Stimulated activated CD4-positive, alpha-beta T cell treated with anti-CD3 and anti-CD28 coated beads, Interleukin-4, amount 100 ng/mL, for 4 hours (primary cell): ENCODE data around the gene ST6GALNAC3.
"Not testable (repeated sequence)": the region's sequence is repeated elsewhere in the genome, so short reads cannot be mapped to it uniquely, and the experiment has no call there.

Experiments used
- DNase-seq, 2 experiments: peaks; one replicate each; pipeline ENCODE4 v3.0.0-alpha.2; 2020

The ST6GALNAC3 gene

DNA sequence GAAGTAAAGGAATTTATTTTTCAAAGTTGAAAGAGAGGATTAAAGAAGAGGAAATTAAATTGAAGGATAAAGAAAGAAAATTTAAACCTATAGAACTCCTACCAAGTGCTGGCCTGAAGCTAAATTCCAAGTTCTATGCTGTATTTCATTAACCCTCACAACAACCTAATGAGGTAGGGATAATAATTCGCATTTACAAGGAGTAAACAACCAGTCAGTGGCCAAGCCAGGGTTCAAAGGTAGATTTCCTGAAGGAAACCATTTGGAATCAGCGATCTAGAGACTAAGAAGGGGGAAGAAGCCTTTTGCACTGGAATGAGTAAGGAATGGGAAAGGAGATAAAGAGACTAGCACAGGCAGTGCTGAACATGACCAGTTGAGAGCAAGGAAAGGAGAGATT, 526.9 kb downstream of the ST6GALNAC3 start:
- DNase-seq, result no peak

DNA sequence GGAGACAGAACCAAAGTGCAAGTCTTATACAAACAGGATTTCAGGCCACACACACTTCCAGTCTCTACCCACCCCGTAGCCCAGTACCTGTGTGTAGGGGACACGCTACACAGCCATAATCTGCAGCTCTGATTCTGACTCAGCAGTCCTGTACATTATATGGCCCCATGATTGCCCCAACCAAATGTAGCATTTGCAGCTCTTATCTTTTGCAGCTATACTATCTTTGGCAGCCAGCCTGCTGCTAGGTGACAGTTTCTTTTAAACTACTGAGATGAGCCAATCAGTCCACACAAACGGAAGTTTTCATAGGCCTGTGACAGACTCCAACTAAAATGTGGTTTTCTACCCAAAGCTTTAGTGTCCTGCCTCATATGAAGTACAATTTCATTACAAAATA, 533.2 kb downstream of the ST6GALNAC3 start:
- no peak for DNase-seq

DNA sequence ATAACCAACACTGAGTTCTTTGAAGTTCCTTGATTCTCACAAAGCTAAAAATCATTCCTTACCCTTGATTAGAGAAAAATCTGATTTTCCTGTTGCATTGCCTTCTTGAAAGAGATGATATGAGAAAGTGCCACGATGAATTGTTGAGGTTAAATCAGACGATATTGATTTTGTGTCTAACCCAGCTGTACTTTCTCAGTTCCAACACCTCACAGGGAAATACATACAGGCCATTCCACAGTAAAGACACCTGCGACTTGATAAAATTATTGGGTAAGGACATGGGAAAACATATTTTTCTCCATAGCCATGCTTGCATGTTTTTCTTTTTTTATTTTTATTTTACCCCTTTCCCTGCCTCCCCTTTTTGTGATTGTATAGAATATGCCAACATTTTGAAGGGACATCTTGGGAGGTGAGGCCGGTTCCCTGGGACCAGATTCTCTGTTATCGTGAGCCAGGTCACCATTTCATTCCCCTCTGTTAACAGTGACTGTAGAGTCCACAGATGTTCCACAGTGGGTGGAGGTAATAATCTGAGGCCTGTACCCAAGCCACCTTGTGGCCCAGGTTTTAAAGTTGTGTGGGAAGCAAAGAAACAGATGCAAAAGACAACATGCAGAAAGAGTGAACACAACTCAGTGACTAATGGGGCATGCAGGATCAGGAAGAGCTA, 537.4 kb downstream of the ST6GALNAC3 start:
- DNase-seq, result no peak

DNA sequence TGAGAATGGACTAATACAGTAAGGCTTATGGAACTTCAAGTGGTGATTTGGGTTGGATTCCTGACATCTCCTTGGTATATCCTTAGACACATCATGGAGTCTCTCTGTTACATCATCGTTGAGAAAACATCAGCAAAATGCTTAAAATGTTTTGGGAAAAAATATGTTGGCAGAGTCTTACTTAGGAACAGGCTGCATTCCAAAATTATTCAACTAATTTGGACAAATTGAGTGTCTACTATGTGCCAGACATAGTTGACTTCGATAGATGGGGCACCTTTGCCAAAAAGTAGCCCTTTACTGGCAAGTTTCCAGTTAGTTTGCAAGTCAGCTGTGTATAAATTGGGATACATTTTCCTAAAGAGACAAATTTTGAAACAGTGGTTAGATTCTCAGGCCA, 539.3 kb downstream of the ST6GALNAC3 start:
- no peak for DNase-seq

DNA sequence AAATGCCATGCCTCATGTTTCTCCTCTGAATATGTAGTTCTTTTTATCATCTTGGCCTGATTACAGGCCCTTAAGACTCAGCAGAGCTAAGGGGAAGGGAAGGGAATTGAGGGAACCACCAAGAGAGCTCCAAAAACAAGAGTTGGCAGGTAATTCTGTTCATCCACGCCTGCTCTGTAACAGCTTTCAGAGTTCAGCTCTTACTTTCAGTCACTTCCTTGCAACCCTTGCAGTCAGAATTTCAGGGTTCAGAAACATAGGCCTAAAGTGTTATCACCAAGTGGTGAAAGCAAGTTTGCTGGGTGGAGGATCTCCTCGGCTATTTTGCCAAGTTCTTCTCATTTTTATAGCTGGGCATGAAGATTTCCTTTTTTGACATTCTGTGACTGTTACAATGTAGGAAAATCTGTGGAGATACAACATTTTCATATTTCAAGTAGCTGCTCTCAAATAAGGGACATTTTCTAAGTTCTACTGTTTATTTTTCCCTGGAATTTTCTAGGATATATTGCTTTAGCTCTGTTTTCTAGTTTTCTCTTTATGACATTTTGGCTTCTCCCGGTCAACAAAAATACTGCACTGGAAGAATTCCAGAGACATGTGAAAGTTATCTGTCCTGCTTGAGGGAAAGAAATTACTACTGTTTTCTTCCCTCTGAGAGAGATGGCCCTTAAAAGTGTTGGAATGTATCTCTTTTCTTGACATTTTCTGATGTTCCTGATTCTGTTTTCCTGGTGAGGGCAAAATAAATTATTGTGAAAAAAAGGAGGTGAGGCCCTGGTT, 540.9 kb downstream of the ST6GALNAC3 start:
- DNase-seq, result no peak

DNA sequence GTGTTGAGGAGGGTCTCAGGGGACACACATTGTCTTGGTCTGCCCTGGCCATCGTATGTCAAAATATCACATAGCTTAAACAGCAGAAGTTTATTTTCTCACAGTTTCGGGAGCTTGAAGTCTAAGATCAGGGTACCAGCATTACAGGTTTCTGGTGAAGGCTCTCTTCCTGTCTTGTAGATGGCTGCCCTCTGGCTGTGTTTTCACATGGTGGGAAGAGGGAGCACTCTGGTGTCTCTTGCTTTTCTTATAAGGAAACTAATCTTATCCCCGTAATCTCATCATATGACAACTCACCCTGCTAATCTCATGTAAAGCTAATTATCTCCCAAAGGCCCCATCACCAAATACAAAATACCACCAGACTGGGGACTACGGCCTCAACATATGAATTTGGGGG, 545.8 kb downstream of the ST6GALNAC3 start:
- DNase-seq, result no peak

DNA sequence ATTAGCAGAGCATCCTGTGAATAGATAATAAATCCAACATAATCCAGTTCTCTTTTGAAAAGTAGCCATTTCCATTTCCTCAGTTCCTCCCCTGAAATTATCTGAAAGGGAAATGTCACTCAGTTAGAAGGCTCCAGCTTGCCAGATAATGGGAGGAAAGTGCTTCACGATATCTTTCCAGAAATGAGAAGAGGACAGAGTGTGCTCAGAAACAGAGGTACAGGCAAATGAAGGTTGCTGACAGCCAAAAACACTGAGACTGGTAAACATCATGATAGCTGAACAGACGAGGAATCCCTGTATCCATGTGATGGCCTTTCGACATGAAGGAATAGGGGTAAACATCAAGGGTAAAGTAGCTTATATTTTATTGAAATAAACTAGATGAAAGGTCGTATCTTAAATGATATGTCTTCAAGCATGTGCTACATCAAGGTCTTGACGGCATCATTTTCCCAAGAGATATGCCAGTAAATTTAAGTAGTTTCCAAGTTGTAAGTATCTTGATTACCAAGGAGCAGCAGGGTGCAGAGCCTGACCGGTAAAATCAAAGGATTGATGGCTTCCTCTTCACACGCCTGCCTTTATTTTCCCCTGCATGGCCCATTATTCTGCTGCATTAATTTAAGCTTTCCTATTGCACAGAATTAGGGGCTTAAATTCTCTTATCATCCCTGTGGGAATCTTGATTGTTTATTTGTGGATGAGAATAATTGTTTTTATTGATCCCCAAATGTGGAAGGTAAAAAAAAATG, 548.4 kb downstream of the ST6GALNAC3 start:
- DNase-seq, result no peak

DNA sequence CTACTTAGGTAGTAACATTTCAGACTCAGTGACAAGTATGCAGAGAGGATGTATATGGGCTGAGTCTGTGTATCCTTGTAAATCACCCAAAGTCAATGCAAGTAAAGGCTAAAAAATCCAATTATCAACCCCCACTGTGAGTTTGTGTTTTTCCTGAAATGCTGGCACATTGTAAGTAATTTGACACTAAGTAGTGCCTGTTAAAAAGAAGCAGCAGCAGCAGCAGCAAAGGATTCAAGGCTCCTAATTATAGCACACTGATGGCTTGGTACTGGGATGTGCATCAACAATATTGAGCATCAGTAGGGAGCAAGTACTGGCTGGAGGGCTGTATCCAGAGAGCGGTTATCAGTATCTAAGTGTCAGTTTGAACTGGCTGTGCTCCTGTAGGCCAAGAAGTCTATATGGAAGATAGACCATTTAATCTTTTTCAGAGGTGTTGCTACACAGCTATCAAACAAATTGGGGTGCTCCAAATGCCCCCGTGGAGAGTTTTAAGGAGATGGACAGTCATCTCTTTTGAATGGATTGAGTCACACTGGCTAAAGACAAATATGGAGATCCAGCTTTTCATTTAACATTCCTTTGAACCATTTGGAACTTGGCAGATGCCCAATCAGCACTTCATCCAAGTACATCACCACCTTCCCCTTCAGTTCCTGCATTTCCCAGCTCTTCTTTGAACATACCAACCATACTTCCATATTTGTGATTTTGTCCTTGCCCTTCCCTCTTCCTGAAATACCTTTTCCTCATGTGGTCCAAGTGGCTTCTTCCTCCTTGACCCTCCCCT, 551.5 kb downstream of the ST6GALNAC3 start:
- no peak for DNase-seq

DNA sequence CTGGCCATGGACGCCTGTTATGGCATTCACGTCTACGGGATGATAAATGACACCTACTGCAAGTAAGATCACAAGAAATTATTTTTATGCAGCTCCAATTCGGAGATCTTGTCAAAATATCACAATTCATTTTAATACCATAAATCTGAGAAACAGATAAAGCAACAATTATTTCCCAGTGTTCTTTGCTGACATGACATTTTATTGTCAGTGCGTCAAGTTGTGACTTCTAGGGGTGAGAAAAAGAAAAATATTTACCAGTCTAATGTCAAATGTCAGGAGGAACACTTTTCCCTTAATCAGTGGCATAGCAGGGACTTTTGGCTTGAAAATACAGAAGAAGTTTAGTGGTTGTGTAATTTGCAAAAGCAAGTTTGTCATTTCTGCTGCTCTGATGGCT, 553.0 kb downstream of the ST6GALNAC3 start:
- DNase-seq, result no peak

DNA sequence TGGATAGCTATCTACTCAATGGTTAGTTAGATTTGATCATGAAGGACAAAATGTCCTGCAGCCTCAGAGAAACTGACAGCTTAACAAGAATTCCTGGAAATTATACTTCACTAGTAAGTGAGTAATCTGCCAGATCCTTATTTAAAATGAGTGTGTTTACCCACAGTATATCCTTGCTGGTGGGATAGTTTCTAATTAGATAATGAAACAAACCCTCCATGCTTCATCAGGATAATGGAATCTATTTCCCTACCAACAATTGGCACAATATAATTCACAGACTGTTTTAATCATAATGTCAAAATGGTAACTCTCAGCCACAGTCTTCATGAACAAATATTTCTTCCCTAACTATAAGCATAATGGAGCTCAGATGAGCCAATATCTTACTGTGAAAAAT, 553.4 kb downstream of the ST6GALNAC3 start:
- no peak for DNase-seq

DNA sequence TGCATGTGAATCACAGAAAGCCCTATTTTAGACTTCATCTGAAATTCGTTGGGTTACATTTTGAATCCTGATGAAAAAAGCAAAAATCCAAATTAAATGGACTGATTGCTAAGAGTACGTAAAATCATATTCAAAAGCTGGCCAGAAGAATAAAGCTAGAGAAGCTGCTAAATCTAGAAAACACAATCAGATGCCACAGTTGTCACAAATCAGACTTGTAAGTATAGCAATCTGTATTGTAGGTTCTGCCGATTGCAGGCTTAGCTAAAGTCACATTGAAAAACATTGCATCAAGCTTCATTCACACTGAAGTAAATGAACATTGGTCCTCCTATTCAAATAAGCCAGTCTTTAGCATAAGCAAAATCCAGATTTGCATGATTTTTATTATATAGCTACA, 557.6 kb downstream of the ST6GALNAC3 start:
- no peak for DNase-seq

DNA sequence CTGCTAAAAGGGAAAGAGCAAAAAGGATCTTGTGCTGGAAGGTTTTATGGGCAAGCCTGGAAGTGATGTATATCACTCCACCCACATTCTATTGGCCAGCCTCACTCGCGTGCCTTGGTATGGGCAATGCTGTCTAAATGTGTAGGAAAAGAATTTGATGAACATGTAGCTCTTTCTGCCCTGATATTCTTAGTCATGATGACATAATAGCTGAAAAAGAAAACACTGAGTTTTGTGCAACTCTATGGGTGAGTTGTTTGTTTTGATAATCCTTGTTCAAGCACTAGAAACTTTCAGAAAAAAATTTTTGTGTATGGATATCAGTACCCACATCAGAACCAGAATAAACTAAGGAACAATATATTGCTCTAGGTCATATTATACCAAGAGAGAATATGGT, 561.2 kb downstream of the ST6GALNAC3 start:
- no peak for DNase-seq

DNA sequence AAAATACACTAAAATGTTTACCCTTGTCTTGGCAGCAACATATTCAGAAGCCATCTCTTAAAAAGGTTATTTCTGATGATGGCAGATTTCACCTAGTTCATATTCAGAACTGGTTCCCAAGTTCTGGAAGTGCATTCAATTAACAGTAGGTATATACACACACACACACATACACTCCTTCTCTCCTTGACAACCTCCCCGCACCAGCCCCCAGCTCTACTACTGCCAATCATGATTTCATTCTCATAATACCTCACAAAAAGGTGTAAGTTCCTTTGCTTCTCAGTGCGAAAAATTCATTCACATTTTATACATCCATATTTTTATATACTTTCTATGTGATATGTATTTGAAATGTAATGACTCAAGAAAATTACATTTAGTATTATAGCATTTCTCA, 564.6 kb downstream of the ST6GALNAC3 start:
- no peak for DNase-seq

DNA sequence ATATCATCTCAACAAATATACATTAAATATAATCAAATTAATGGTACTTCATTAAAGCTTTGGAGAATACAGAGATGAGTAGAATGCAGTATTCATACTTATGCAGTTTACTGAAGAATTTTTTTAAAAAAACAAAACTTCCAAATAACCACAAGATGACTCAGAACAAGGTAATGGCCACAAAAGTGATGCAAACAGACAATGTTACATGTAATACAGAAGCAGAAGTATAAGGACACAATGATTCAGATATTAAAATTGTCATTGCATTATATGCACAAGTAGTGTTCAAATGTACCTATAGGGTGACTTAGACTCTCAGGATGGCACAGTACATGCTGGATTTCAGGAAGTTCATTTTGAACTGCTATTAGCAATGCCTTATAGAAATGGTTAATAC, 565.5 kb downstream of the ST6GALNAC3 start:
- DNase-seq, result no peak

DNA sequence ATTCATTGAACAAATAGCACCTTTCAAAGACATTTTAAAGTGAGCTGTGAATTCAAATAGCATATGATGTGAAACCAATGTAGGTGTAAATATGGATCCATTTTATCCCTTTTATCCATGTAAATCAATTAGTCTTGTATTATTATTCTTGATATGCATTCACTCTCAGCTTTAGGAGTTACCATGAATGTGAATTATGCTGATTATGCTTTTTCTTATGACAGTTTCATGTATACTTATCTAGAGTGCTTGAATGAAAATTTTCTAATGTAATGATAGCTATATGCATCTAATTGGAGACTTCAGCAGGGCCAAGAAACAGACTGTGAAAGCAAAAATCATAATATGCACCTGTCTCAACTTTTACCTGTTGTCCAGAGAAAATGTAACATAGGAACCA, 566.2 kb downstream of the ST6GALNAC3 start:
- DNase-seq, result no peak

DNA sequence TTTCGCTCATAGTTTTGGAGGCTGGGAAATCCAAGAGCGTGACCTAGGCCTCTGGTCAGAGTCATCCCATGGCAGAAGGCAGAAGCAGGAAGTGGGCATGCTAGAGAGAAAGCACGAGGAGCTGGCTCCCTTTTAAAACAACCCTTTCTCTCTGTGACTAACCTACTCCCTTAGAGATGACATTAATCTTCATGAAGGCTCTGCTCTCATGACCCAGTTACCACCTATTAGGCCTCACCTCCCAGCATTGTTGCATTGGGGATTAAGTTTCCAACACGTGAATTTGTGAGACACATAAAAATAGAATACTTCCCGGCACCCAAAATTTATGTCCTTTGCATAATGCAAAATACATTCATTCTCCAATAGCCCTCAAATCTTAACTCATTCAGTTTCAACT, 569.6 kb downstream of the ST6GALNAC3 start:
- DNase-seq, result no peak

DNA sequence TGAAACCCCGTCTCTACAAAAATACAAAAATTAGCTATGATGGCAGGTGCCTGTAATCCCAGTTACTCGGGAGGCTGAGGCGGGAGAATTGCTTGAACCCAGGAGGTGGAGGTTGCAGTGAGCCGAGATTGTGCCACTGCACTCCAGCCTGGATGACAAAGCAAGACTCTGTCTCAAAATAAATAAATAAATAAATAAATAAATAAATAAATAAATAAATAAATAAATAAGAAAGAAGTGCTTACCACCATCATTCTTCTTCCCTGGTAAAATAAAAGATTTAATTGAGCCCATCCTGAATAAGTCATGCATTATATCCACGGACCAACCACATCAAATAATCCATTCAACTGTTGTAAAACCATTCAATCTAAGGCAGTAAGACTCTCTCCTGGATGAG, 578.3 kb downstream of the ST6GALNAC3 start:
- not testable (repeated sequence) for DNase-seq

DNA sequence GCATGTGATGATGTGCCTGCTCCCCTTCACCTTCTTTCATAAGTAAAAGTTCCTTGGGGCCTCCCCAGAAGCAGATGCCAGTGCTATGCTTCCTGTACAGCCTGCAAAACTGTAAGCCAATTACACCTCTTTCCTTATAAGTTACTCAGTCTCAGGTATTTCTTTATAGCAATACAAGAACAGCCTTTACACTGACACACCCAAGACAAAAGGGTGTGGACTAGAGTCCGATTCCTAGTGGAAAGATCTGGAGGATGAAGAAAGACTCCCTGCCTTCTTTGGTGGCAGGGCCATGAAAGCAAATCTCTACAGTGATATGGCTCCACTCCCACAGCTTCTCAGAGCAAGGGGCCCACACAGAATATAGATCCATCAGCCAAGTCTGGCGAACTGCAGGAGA, 583.1 kb downstream of the ST6GALNAC3 start:
- no peak for DNase-seq

DNA sequence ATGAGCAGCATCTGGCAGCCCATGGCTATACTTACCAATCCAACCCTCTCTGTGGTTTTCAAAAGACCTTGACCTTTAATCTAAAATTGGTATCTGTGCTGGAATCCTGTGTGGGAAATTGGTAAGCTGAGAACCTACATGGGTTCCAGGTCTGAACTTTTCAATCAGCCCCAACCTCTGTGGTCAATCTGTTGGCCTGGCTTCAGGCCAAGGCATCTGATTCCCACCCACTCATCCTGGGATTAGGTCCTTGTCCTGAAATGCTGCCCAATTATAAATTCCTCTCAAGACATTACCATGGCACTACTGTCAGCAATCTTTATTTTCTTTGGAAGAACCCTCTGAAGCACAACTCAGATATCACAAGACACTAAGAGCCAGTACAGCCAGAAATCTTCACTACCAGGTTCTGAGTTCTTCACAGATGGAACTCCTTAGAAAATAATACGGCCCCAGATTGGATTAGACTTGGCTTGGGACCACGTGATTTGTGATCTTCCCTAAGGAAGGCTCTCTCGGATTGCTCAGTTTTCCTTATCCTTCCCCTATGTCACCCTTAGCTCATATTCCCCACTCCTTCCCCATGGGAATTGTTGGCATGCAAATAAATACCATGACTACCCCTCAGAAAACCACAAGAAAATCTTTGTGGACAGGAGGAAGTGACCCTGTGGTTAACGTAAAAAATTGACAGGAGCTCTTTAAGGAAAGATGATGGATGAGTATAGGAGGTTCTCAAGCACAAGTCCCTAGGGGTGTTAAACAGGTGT, 584.8 kb downstream of the ST6GALNAC3 start:
- no peak for DNase-seq

DNA sequence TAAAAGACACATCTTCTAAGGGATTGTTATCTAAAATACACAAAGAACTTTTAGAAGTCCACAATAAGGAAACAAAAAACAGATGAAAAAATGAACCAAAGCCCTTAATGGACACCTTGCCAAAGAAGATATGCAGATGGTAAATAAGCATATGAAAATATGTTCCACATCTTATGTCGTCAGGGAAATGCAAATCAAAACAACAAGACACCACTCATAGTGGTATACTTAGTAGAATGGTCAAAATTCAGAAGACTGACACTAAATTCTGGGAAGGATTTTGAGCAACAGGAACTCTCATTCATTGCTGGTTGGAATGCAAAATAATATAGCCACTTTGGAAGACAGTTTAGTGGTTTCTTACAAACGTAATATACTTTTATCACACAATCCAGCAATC, 587.0 kb downstream of the ST6GALNAC3 start:
- DNase-seq, result no peak

DNA sequence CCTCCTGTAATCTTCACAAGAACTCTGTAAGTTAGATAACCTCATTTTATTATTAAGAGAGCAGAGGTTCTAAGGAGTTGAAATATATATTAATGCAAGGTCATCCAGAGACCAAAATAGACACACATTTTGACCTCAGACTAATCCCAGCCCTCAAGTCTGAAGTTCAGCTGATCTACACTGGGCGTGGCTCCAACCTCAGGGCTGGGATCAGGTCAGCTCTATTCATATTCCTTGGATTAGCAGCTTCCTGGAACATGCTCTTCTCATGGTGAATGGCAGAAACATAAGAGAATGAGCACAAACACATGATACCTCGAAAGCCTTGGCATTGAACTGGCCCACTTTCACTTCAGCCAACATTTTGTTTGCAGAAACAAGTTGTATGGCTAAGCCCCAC, 592.0 kb downstream of the ST6GALNAC3 start:
- no peak for DNase-seq

DNA sequence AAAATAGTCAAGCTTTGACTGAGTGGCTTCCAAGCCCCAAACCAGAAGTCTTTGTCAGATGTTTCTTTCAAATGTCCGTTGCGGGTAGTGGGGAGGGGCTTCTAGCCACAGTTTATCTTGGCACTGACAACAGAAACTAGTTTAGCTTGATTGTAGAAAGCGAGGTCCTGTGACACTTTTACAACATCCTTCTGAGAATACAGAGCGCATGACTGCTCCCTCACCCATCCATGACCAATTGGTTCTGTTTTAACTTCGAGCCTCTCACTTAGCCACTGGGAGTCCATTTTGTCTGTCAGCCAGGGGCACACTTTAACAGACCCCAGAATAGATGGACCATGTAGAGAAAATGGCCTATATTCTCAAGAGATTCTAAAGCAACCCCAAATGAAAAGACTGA, 593.5 kb downstream of the ST6GALNAC3 start:
- no peak for DNase-seq
